Activated CD4-positive, alpha-beta T cell treated with anti-CD3 and anti-CD28 coated beads for 4 hours (primary cell): ENCODE data around the gene GPR137B.

ENCODE experiments used
- DNase-seq, 2 donors: peaks; one replicate each; pipeline ENCODE4 v3.0.0-alpha.2; 2020

The GPR137B gene, protein sequence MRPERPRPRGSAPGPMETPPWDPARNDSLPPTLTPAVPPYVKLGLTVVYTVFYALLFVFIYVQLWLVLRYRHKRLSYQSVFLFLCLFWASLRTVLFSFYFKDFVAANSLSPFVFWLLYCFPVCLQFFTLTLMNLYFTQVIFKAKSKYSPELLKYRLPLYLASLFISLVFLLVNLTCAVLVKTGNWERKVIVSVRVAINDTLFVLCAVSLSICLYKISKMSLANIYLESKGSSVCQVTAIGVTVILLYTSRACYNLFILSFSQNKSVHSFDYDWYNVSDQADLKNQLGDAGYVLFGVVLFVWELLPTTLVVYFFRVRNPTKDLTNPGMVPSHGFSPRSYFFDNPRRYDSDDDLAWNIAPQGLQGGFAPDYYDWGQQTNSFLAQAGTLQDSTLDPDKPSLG

DNA sequence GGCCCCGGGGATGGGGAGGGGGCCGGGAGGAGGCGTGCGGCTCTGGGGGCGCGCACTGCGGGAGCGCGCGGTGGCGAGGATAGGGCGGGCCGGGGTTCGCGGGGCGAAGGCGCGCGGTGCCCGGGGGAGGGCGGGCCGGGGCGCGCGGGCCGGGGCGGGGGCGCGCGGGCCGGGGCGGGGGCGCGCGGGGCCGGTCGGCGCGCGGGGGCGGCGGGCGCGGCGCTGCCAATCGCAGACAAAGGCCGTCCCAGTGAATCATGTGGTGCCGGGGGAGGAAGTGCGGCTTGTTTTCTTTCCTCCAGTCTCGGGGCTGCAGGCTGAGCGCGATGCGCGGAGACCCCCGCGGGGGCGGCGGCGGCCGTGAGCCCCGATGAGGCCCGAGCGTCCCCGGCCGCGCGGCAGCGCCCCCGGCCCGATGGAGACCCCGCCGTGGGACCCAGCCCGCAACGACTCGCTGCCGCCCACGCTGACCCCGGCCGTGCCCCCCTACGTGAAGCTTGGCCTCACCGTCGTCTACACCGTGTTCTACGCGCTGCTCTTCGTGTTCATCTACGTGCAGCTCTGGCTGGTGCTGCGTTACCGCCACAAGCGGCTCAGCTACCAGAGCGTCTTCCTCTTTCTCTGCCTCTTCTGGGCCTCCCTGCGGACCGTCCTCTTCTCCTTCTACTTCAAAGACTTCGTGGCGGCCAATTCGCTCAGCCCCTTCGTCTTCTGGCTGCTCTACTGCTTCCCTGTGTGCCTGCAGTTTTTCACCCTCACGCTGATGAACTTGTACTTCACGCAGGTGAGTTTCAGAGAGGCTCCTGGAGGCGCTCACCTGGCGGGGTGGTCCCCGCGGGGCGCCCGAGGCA, at the start of gene GPR137B:
GPR137B (plus strand) TSS at position 287 of the 851 bp plus-strand sequence; CDS start at position 371, 84 bp downstream.
- peak; percentile 55 to 60 for DNase-seq

DNA sequence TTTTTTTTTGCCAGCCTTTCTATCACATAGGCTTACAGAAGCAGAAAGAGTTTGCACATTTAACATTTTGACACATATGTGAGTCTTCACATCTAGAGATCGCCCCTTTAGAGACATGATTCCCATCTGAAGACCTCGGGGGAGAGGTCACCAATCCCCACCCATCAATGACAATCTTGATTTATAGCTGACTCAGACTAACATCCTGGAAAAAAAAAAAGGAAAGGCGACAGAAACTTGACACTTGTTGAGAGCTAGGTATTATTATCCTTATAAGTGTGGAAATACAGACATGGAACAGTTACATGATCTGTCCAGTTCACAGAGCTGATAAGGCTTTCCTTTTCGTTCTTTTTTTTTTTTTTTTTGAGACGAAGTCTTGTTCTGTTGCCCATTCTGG, 49.4 kb upstream of the GPR137B start:
- DNase-seq, result no peak

DNA sequence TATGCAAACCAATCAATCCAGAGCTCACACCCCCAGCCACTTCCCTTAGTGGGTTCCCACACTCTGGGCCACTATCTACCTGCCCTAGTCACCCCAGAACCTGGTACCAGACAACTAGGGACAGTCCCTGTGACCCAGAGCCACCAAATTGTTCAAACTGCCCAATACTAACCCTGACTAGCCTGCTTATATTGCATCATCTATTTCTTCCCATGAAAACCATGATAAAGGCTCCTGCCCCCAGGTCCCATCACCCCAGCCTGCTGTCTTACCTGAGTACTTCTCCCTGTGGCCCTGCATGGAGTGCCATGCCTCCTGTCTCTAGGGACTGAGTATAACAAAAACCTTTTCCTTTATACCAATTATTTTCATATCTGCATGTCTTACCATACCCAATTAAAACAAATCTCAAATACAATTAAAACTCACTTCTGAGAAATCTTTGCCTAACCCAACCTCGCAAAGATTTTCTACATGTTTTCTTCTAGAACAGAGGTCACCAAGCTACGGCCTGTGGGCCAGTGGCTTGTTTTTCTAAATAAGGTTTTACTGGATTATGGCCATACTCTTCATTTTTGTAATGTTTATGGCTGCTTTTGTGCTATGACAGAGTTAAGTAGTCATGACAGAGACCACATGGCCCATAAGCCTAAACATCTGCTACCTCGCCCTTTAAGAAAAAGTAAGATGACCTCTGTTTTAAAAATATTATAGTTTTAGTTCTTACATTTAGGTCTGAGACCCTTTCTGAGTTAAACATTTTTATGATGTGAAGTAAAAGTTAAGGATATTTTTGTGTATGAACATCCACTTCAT, 46.4 kb upstream of the GPR137B start:
- DNase-seq, result no peak

DNA sequence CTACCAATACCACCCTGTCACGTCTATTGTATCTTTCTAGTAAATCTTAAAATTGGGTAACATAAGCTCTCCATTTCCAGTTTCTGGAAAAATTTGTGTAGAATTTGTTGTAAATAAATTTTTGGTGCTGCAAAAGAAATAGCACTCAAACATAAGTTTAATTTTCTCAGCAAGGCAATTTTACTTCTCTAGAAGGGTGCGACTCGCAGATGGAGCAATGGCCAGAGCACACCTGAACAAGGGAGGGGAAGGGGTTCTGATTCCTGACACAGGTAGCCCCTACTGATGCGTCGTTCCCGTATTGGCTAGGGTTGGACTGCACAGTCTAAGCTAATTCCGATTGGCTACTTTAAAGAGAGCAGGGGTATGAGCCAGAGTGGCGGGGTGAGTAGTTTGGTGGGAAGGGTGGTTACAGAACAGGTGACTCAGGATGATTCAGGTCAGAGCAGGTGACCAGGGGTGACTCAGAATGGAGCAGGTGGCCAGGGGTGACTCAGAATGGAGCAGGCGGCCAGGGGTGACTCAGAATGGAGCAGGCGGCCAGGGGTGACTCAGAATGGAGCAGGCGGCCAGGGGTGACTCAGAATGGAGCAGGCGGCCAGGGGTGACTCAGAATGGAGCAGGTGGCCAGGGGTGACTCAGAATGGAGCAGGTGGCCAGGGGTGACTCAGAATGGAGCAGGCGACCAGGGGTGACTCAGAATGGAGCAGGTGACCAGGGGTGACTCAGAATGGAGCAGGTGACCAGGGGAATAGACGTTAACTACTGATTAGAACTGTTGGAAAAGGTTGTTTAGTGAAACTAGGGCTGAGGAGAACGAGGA, 45.5 kb upstream of the GPR137B start:
- DNase-seq, result peak; percentile 69 to 75

DNA sequence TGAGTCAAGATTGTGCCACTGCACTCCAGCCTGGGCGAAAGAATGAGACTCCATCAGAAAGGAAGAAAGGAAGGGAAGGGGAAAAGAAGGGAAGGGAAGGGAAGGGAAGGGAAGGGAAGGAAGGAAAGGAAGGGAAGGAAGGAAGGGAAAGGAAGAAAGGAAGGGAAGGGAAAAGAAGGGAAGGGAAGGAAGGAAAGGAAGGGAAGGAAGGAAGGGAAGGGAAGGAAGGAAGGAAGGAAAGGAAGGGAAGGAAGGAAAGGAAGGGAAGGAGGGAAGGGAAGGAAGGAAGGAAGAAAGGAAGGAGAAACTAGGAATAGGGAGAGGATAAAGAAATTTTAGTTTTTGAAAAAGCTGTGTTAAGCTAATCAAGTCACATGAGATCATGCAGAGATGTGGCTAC, 44.1 kb upstream of the GPR137B start:
- DNase-seq, result no peak

DNA sequence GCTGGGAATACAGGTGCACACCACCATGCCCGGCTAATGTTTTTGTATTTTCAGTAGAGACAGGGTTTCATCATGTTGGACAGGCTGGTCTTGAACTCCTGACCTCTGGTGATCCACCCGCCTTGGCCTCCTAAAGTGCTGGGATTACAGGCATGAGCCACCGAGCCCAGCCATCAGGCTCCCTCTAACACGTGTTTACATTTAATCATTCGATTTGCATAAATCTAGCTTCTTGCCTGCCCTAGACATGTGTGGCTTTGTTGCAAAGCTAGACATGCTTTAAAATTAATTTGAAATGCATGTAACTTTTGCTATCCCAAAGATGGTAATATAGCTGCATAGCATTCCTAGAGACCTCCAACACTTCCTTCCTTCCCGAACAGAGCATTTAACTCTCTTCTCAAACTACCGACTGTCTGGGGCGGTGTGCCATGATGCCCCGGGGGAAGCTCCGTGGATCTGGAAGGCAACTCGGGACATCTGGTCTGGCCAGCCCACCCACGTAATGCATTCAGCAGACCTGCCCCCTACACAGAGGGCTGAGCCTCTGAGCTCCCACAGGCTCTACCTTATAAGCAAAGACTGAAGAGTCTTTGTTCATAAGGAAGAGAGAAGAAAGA, 42.9 kb upstream of the GPR137B start:
- DNase-seq, result no peak

DNA sequence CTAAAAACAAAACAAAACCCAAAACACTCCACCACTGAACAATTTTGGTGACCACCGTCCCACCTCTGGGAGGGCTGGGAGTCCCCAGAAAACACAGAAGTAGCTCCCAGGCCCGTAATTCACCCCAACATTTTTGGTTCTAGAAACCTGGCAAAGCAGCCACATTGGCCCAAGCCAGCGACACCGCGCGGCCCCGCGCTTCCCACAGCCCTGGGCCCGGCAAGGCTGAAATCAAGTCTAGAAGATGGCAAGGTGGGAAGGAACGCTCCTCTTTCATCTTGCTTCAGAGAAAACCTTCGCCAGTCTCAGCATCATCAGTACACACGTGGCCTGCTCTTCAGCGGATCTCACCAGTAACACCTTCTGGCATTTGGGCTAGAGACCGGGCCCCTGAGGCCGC, 41.5 kb upstream of the GPR137B start:
- no peak for DNase-seq

DNA sequence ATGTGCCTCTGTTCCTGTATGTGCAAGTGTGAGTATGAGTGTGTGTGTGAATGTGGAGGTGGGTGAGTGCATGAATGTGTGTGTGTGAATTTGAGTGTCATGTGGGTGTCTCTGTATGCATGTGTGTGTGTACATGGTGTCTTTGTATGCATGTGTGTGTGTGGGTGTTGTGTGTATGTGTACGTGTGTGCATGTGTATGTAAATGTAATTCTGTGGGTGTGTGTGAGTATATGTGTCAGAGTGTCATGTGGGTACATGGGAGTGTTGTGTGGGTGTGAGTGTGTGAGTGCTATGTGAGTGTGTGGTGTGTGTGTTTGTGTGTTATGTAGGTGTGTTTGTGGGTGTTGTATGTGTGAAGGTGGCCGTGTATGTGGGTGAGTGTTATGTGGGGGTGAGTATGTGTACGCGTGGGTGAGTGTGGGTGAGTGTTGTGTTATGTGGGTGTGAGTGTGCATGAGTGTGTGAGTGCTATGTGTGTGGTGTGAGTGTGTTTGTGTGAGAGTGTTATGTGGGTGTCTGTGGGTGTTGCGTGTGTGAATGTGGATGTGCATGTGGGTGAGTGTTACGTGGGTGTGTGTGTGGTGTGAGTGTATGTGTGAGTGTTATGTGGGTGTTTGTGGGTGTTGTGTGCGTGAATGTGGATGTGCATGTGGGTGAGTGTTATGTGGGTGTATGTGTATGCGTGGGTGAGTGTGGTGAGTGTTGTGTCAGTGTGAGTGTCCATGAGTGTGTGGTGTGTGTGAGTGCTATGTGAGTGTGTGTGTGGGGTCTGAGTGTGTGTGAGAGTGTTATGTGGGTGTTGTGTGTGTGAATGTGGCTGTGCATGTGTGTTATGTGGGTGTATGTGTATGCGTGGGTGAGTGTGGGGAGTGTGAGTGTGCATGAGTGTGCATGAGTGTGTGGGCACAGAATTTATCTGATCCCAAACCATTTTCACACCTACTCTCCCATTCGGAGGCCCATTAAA, 40.8 kb upstream of the GPR137B start:
- DNase-seq, result no peak

DNA sequence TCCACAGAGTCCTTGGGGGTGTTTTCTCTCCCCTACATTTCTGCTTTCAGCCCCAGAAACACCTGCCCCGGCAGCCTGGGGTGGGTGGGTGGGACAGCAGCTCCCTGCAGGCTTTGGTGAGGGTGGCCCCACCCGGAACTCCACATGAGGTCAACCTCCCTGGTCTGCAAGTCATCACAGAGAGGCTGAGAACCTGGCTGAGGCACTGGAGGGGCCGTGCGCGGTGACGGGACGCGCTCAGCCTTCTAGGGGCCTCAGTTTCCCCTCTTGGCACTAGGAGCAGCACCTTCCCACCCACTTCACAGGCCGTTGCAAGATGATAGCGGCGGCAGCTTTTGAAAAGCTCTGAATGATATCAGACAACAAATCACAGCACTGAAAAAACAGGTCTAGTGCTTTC, 39.7 kb upstream of the GPR137B start:
- no peak for DNase-seq

DNA sequence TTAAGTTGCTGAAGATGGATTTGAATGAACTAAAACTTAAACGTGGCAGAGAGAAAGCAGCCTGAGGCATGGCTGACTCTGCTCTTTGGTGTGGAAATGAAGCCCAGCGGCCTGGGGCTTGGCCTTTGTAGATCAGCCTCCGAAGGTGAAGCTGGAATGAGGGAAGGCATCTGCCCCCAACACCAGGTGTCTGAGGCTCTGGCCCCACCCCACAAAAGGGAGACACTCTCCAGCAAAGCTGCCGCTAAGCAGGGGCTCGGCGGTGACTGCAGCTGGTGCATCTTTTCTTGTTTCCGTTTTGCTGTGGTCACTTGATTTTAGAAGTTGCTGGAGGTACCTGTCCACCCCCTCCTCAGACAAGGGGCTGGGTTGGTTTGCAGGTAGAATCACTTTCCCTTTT, 39.3 kb upstream of the GPR137B start:
- no peak for DNase-seq

DNA sequence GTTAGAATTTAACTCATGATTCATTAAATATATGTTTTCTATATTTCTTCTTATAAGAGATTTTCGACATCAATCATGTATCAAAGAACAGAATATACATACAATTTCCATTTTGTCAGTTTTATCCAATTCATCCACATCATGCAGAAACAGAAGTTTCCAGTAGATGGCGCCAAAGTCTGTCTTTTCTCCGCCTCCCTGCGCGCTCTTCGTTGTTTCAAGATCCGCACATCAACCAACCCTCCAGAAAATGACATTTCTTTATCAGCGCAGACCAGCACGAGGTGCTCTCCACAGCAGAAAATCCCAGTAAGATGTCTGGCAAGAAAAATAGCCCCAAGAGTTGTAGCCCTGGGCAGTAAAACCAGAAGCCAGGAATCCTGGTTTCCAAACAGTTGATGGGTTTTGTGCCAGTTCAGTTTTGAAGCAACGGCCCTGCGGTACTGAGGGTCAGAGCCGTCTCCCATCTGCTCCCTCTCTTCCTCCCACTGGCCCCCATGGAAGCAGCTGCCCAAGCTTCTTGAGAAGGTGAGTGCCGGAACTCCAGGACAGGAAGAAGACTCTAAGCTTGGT, 38.6 kb upstream of the GPR137B start:
- peak; percentile 55 to 69 for DNase-seq

DNA sequence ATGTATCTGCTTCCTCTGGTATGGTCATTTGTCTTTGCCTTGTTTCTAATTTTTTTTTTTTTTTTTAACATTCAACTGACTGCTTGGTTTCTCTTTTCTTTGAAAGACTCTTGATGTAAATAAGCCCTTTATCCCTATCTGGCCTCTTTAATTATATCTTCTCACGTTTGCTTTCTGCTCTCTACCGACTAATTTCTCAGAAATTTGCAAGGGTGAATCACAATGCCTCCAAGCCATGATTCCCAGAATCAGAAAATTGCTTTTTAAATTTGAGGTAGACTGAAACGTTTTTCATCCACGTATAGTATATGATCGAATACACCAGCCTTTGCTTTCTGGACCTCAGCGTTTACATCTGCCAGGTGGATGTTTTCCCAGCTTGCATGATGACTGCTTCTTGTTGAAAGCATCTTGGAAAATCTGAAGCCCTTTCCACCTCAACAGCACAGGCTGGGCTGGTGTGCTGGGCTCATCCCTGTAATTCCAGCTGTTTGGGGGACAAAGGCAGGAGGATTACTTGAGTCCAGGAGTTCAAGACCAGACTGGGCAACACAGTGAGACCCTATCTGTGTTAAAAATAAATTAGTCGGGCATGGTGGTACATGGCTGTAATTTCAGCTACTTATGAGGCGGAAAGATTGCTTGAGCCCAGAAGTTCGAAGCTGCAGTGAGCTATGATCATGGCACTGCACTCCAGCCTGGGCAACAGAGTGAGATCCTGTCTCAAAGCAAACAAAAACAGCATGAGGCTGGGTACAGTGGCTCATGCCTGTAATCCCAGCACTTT, 35.0 kb upstream of the GPR137B start:
- DNase-seq, result no peak

DNA sequence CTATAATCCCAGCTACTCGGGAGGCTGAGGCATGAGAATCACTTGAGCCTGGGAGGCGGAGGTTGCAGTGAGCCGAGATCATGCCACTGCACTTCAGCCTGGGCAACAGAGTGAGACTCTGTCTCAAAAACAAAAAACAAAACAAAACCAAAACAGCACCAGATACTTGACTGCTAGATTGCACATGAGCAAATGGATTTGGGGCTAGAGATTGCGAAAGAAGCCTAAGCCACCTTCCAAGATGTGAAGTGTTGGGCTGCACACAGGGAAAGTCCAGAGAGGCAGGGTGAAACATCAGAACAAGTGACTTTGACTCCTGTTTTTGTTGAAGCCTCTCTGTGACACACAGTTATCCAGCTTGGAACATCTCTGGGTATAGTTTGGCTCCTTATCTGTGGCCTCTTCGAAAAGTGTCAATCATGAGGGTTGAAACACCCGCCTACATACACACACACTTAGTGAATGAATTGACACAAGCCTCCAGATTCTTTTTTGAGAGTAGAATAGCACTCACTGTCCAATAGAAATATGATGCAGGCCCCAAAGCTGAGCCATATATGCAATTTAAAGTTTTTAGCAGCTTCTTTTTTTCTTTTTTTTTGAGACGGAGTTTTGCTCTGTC, 34.2 kb upstream of the GPR137B start:
- DNase-seq, result no peak

DNA sequence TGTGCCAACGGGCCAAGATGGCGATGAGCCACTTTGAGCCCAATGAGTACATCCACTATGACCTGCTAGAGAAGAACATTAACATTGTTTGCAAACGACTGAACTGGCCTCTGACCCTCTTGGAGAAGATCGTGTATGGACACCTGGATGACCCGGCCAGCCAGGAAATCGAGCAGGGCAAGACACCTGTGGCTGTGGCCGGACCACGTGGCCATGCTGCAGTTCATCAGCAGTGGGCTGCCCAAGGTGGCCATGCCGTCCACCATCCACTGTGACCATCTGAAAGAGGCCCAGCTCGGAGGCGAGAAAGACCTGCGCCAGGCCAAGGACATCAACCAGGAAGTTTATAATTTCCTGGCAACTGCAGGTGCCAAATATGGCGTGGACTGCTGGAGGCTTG, 32.2 kb upstream of the GPR137B start:
- DNase-seq, result no peak

DNA sequence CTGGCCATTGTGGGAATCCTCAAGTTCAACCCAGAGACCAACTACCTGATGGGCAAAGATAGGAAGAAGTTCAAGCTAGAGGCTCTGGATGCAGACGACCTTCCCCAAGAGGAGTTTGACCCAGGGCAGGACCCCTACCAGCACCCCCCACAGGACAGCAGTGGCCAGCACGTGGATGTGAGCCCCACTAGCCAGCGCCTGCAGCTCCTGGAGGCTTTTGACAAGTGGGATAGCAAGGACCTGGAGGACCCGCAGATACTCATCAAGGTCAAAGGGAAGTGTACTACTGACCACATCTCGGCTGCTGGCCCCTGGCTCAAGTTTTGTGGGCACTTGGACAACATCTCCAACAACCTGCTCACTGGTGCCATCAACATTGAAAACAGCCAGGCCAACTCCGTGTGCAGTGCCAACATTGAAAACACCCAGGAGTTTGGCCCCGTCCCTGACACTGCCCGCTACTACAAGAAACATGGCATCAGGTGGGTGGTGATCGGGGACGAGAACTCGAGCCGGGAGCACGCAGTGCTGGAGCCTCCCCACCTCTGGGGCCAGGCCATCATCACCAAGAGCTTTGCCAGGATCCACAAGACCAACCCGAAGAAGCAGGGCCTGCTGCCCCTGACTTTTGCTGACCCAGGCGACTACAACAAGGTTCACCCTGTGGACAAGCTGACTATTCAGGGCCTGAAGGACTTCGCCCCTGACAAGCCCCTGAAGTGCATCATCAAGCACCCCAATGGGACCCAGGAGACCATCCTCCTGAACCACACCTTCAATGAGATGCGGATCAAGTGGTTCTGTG, 30.6 kb upstream of the GPR137B start:
- DNase-seq, result no peak

DNA sequence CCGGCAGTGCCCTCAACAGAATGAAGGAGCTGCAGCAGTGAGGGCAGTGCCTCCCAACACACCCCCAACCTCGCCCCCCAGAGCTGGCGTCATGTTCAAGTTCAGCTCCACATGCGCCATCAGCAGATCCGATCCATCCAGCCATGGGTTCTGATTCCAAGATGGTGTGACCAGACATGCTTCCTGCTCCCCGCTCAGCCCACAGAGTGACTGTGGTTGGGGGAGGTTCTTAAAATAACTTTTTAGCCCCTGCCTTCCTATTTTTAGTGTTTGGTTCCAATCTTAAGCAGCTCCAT, 30.1 kb upstream of the GPR137B start:
- no peak for DNase-seq

DNA sequence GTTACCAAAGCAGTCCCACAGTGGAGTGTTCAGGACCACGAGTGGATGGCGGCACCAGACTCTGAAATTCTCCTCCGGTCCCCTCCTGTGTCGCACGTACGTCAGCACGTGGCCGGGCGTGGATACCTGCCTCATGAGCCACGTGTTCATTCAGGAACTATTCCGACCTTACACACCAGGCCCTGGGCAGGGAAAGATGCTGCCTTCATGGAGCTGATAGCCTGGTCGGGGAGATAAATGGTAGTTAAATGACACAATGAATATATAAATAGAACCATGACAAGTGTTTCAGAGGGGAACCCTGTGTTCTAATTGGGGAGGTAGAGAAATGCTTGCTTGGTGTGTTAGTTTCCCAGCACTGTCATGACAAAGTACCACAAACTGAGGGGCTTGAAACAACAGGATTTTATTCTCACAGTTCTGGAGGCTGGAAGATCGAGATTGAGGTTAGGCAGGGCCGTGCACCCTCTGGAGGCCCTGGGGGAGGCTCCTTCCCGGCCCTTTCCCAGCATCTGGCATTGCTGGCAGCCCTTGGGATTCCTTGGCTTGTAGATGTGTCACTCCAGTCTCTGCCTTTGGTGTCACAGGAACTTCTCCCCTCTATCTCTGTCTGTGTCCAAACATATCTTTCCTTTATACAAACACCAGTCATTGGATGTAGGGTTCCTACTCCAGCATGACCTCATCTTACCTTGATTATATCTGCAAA, 28.9 kb upstream of the GPR137B start:
- no peak for DNase-seq
